Muscle layer of duodenum (tissue), 2 donors: ENCODE results near the gene POLR2C.

Experiments used
- H3K27ac ChIP-seq: one replicate; pipeline ENCODE4 v1.7.0; 2013; ENCODE audit warnings: mild to moderate bottlenecking, low read length
- H3K27me3 ChIP-seq: one replicate; pipeline ENCODE4 v1.7.0; 2013; ENCODE audit warnings: low read depth, mild to moderate bottlenecking, control low read depth, low read length
- H3K36me3 ChIP-seq, 2 donors: one replicate each; pipeline ENCODE4 v1.7.0; 2013; ENCODE audit warnings: low read length in 2 of 2, control low read depth in 1 of 2, mild to moderate bottlenecking in 1 of 2; ENCODE audit not compliant: insufficient read depth in 2 of 2, control insufficient read depth in 1 of 2
- H3K4me1 ChIP-seq, 2 donors: one replicate each; pipeline ENCODE4 v1.7.0; 2013; ENCODE audit warnings: low read length in 2 of 2, mild to moderate bottlenecking in 2 of 2, control low read depth in 1 of 2, moderate library complexity in 1 of 2; ENCODE audit not compliant: insufficient read depth in 2 of 2, control insufficient read depth in 1 of 2
- H3K4me3 ChIP-seq, 2 donors: one replicate each; pipeline ENCODE4 v1.7.0; 2013; ENCODE audit warnings: low read length in 2 of 2, low read depth in 1 of 2, mild to moderate bottlenecking in 1 of 2
- H3K9me3 ChIP-seq, 2 donors: one replicate each; pipeline ENCODE4 v1.7.0; 2013; ENCODE audit warnings: low read length in 2 of 2, control low read depth in 1 of 2, mild to moderate bottlenecking in 1 of 2; ENCODE audit not compliant: control insufficient read depth in 1 of 2
- donor health status: healthy.

POLR2C gene

DNA sequence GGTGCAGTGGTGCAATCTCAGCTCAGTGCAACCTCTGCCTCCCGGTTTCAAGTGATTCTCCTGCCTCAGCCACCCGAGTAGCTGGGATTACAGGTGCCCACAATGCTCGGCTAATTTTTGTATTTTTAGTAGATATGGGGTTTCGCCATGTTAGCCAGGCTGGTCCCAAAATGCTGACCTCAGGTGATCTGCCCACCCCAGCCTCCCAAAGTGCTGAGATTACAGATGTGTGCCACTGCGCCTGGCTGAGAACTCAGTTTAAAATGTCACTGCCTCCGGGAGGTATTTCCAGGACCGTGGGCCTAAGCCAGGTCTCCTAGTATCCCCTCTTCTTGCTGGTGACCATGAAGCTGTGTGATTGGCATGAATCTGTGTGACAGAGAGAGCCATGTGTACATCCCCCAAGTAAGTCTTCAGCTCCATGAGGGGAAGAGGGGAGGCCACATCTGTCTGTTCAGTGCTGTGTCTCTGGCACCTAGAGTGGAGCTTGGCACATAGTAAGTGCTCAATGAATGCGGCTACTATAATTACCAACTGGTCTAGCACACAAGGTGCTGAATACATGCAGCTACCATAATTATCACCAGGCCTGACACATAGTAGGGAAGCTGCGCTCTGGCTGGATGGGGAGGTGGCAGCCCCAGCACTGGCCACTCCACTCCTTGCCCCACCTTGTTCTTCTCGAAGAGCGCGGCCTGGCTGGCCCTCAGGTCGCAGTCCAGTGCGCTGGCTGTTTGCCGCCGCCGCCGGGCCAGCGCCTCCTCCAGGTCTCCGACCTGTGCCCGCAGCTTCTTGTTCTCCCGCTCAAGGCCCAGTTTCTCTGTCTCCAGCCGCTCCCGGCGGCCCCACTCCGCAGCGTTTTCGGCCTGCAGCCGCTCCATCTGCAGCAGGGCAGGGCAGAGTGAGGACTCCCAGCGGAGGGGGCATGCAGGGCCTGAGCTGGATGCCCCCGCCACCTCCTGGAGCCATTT is 55.2 kb downstream of the POLR2C start:
- H3K9me3 ChIP-seq, result no peaks in the 10 kb centered on the region
- H3K27me3 ChIP-seq, result no peaks in the 10 kb centered on the region
- H3K4me3 ChIP-seq, result no peak overlapping the region
- peaks cover 0 to 33% of the 10 kb centered on the region in 2 donors for H3K36me3 ChIP-seq
- H3K27ac ChIP-seq, result no peak overlapping the region
- H3K4me1 ChIP-seq, result no peaks in the 10 kb centered on the region

DNA sequence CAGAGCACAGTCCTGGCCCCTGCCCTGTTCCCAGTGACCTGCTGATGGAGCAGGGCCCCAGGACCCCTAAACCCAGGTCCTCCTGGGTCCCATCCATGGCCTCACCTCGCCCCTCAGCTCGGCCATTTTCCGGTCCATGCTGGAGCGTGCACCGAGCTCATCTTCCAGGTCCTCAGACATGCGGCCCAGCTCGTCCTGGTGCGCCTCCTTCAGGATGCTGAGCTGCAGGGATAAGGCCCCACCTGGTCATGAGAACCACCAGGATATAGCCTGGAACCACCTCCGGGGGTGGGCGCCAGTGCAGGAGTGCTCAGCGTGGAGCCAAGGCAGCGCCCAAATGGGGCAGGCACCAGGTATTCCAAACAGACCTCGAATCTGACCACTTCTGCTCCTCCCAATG is 56.0 kb downstream of the POLR2C start:
- no peaks in the 10 kb centered on the region for H3K9me3 ChIP-seq
- peaks cover 0 to 28% of the 10 kb centered on the region in 2 donors for H3K36me3 ChIP-seq
- H3K4me3 ChIP-seq, result no peak overlapping the region
- H3K27ac ChIP-seq, result no peak overlapping the region
- H3K27me3 ChIP-seq, result no peaks in the 10 kb centered on the region
- no peaks in the 10 kb centered on the region for H3K4me1 ChIP-seq

DNA sequence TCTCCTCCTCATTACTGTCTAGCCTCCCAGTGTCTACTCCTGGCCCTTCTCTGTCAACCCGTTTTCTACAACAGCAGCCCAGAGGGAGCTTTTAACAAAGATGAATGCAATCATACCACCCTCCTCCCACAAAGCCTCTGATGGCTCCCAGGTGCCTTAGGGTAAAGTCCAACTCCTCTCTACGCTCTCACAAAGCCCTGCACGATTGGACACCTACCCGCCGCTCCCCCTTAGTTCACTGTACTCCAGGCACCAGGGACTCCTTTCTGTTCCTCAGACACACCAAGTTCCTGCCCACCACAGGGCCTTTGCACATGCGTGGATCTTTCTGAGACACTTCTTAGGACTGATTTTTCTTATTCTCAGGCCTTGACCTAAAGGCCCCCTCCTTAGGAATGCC is 56.4 kb downstream of the POLR2C start:
- no peaks in the 10 kb centered on the region for H3K4me1 ChIP-seq
- H3K9me3 ChIP-seq, result no peaks in the 10 kb centered on the region
- peaks cover 0 to 24% of the 10 kb centered on the region in 2 donors for H3K36me3 ChIP-seq
- H3K27ac ChIP-seq, result no peak overlapping the region
- H3K4me3 ChIP-seq, result no peak overlapping the region
- H3K27me3 ChIP-seq, result no peaks in the 10 kb centered on the region

DNA sequence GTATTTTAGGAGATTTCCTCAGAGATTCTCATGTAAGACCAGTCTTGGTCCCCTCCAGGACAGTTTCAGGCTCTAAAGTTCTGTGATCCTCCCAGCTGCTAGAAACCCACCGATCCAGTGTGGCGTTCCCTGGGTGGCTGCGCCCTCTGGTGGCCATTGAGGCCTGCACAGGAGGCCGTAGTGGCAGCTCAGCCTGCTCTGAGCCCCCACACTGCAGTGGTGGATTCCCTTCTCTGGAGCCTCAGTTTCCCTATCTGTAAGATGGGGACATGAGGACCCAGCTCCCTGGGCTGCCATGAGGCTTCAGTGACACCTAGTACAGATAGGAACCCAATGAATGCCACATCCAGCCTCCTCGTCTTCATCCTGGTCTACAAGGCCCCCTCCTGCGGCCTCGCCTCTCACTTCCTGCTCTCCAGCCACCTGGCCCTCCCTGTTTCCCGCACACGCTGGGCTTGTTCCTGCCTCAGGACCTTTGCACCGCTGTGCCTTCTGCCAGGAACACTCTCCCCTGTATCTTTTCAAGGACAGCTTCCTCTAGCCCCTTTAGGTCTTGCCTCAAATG is 57.4 kb downstream of the POLR2C start:
- Histone ChIP-seq H3K4me3 (no peak overlapping the region), H3K36me3 (peaks cover 0 to 24% of the 10 kb centered on the region in 2 donors), H3K27ac (no peak overlapping the region), H3K9me3 (no peaks in the 10 kb centered on the region), H3K4me1 (no peaks in the 10 kb centered on the region), H3K27me3 (no peaks in the 10 kb centered on the region)
